Measurements from ENCODE around the gene B4GALNT4. TPM values are rescaled to one million over a fixed set of nuclear protein-coding genes. Genes with fewer than 3 reads are reported as not detected.

Gene B4GALNT4
- total RNA-seq, 1 experiment from 2014 or later: 20.0 TPM

DNA sequence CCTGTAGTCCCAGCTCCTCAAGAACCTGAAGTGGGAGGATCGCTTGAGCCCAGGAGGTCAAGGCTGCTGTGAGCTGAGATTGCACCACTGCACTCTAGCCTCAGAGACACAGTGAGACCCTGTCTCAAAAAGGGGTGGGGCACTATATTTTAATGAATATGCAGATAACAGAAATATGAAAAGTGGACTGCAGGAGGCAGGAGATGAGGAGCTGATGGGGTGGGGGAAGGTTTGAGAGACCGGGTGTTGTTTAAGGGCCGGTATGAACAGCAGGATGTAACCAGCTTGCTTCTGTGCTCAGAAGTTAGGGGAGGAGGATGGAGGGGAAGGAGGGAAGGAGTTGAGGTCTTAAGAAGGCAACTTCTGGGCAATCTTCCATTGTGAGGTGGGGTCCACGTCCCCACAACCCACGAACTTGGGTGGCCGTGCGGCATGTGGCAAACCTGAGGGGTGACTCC is 1.3 kb upstream of the B4GALNT4 start:
- CTCF ChIA-PET: interaction anchor here (0.7 to 1.7 kb wide), 5 partner anchors 28 to 81 kb away, joined by 3 to 6 read pairs (median 3); no protein-coding TSS in a partner anchor
- no TSS peak for BruUV-seq (replicated peaks)
- Mint-ChIP-seq H3K9me3 (ENCODE audit: unreplicated experiment) (no peaks in the 10 kb centered on the region), H3K4me1 (ENCODE audit: insufficient read depth, unreplicated experiment) (peaks cover 17% of the 10 kb centered on the region), H3K36me3 (ENCODE audit: insufficient read depth, unreplicated experiment) (peaks cover 9% of the 10 kb centered on the region), H3K27ac (ENCODE audit: low read depth, unreplicated experiment) (no peak overlapping the region), H3K27me3 (ENCODE audit: insufficient read depth, unreplicated experiment) (peaks cover 13% of the 10 kb centered on the region), H3K4me3 (ENCODE audit: unreplicated experiment) (peak overlapping the region; percentile 72)
- intact Hi-C loops (cut with micrococcal nuclease): no loop called here
- POLR2A ChIA-PET: interaction anchor here (0.7 to 1.6 kb wide), 2 partner anchors 75 to 147 kb away, joined by 3 to 4 read pairs; no protein-coding TSS in a partner anchor
- no peak for TF ChIP-seq CTCF (IDR thresholded peaks at IDR 0.05; ENCODE audit: unreplicated experiment)
- no peak for DNase-seq (ENCODE audit: unreplicated experiment)

DNA sequence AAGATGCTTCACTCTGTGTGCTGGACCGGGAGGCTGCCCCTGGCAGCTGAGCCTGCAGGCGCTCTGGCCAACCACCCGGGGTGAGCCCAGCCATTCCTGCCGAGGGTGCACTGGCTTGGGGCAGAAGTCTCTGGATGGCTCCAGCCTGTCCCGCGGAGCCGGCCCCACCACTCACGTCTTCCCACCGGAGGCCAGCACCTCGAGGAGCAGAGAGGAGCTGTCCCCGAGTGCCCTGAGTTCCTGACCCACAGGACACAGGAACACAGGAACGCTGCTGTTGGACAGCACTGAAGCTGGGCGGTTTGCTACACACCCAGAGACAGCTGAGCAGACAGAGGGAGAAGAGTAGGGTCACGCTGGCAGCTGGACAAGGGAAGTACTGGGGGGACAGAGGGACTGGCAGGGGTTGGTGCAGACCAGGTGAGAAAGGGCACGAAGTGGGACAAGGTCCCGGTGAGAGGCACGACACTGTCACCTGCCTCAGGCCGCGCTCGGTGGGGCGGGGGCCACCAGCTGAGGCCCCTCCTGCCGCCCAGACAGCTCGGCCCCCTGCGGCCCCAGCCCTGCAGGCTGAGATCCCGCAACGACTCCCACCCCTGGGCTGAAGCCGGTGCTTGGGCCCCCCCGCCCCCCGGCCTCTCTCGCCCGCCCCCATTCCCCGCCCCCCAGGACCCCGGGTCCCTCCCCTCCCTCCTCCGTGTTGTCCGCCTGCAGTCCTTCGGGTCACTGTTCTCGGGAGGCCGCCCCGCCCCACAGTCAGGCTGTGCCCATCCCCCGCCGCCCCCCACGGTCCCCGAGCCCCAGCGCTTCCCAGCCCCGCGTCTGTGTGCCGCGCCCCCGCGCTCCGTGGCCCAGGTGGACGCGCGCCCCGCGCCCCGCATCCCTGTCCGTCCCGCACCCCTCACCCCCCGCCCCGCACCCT is 624 bp upstream of the B4GALNT4 start:
- POLR2A ChIA-PET: interaction anchor here (0.7 to 1.6 kb wide), 2 partner anchors 75 to 146 kb away, joined by 3 to 4 read pairs; no protein-coding TSS in a partner anchor
- H3K27ac Mint-ChIP-seq (ENCODE audit: low read depth, unreplicated experiment): no peak overlapping the region
- peak overlapping the region; percentile 72 for H3K4me3 Mint-ChIP-seq (ENCODE audit: unreplicated experiment)
- no TSS peak for BruUV-seq (replicated peaks)
- TF ChIP-seq CTCF (IDR thresholded peaks at IDR 0.05; ENCODE audit: unreplicated experiment): no peak
- H3K4me1 Mint-ChIP-seq (ENCODE audit: insufficient read depth, unreplicated experiment): peaks cover 17% of the 10 kb centered on the region
- no peaks in the 10 kb centered on the region for H3K9me3 Mint-ChIP-seq (ENCODE audit: unreplicated experiment)
- CTCF ChIA-PET: interaction anchor here (0.7 to 1.7 kb wide), 6 partner anchors 29 to 162 kb away, joined by 3 to 6 read pairs (median 3); no protein-coding TSS in a partner anchor
- intact Hi-C loops (cut with micrococcal nuclease): no loop called here
- H3K27me3 Mint-ChIP-seq (ENCODE audit: insufficient read depth, unreplicated experiment): peaks cover 13% of the 10 kb centered on the region
- DNase-seq (ENCODE audit: unreplicated experiment): no peak
- peaks cover 13% of the 10 kb centered on the region for H3K36me3 Mint-ChIP-seq (ENCODE audit: insufficient read depth, unreplicated experiment)

GRCh38 chr11:370070-370941 is 1.0 kb downstream of the B4GALNT4 start:
- no peak overlapping the region for H3K27ac Mint-ChIP-seq (ENCODE audit: low read depth, unreplicated experiment)
- H3K27me3 Mint-ChIP-seq (ENCODE audit: insufficient read depth, unreplicated experiment): peaks cover 13% of the 10 kb centered on the region
- no TSS peak for BruUV-seq (replicated peaks)
- peak overlapping the region; percentile 65 for H3K4me3 Mint-ChIP-seq (ENCODE audit: unreplicated experiment)
- H3K36me3 Mint-ChIP-seq (ENCODE audit: insufficient read depth, unreplicated experiment): peaks cover 15% of the 10 kb centered on the region
- no peak for TF ChIP-seq CTCF (IDR thresholded peaks at IDR 0.05; ENCODE audit: unreplicated experiment)
- peaks cover 13% of the 10 kb centered on the region for H3K4me1 Mint-ChIP-seq (ENCODE audit: insufficient read depth, unreplicated experiment)
- no peak for DNase-seq (ENCODE audit: unreplicated experiment)
- no peaks in the 10 kb centered on the region for H3K9me3 Mint-ChIP-seq (ENCODE audit: unreplicated experiment)
- ChIA-PET CTCF (interaction anchor here (1.0 kb wide), 1 partner anchor 9 kb away, joined by 3 read pairs; no protein-coding TSS in a partner anchor), POLR2A (interaction anchor here (2.4 kb wide), 1 partner anchor 24 kb away, joined by 10 read pairs; the partner anchor contains the start of gene PKP3)
- intact Hi-C loops (cut with micrococcal nuclease): no loop called here
